Peyer's patch (tissue), 4 donors: ENCODE data around the gene TRIM46. TPM values are rescaled to one million over a fixed set of nuclear protein-coding genes. Genes with fewer than 3 reads are reported as not detected.

Experiments
- DNase-seq, 3 donors: peaks; one replicate each; pipeline ENCODE4 v3.0.0-alpha.2; 2017 to 2019
- H3K27ac ChIP-seq, 4 donors: fragments of 200-600 bp; sonication (generic); one replicate each; pipeline ENCODE4 v1.5.1; 2016 to 2019
- H3K27me3 ChIP-seq, 2 donors: fragments of 200-600 bp; sonication (generic); one replicate each; pipeline ENCODE4 v1.5.1; 2019
- H3K36me3 ChIP-seq, 3 donors: fragments of 200-600 bp; sonication (generic); one replicate each; pipeline ENCODE4 v1.5.1; 2016 to 2019
- H3K4me1 ChIP-seq, 4 donors: fragments of 200-600 bp; sonication (generic); one replicate each; pipeline ENCODE4 v1.5.1; 2016 to 2019
- H3K4me3 ChIP-seq, 4 donors: fragments of 200-600 bp; sonication (generic); 1 replicate in 3 of 4; 2 replicates in 1 of 4; pipeline ENCODE4 v1.5.1; 2016 to 2019; ENCODE audit warnings: mild to moderate bottlenecking in 1 of 4
- H3K9me3 ChIP-seq, 4 donors: fragments of 200-600 bp; sonication (generic); one replicate each; pipeline ENCODE4 v1.5.1; 2016 to 2019; ENCODE audit warnings: mild to moderate bottlenecking in 1 of 4
- CTCF ChIP-seq, 6 experiments: fragments of 450-650 bp in 4 of 6; fragments of 200-600 bp in 2 of 6; sonication (generic) in 1 of 6; IDR thresholded peaks; one replicate each; pipeline ENCODE4 v1.5.1; 2017 to 2019; ENCODE audit warnings: antibody characterized with exemption in 6 of 6, mild to moderate bottlenecking in 3 of 6, moderate library complexity in 1 of 6
- POLR2A ChIP-seq, 2 donors: fragments of 450-650 bp; IDR thresholded peaks; one replicate each; pipeline ENCODE4 v1.5.1; 2017; ENCODE audit warnings: antibody characterized with exemption in 2 of 2, mild to moderate bottlenecking in 2 of 2, moderate library complexity in 2 of 2
- total RNA-seq, 4 donors: library from RNA; depleted of rRNA; stranded (reverse); fragments of >200 nt; gene quantifications; one replicate each; pipeline ENCODE4 v1.1.0, GENCODE V29; 2016

TRIM46 gene
- total RNA-seq, 4 donors from 2014 or later, result not detected

GRCh38 chr1:155130272-155131006, 43.2 kb upstream of the TRIM46 start:
- peak overlapping the region in 3 of 4 donors; percentile 87 to 98 (median 98) for H3K27ac ChIP-seq
- no peak for TF ChIP-seq POLR2A (IDR thresholded peaks at IDR 0.05)
- no peak for TF ChIP-seq CTCF (IDR thresholded peaks at IDR 0.05)
- peaks cover 0 to 34% (median 0%) of the 10 kb centered on the region in 3 donors for H3K36me3 ChIP-seq
- H3K9me3 ChIP-seq, result no peaks in the 10 kb centered on the region
- H3K4me3 ChIP-seq, result peak overlapping the region in 3 of 4 donors; percentile 20 to 69 (median 63)
- peaks cover 5 to 29% (median 21%) of the 10 kb centered on the region in 4 donors for H3K4me1 ChIP-seq
- DNase-seq, result no peak
- H3K27me3 ChIP-seq, result no peaks in the 10 kb centered on the region

- Histone ChIP-seq H3K27me3 (no peaks in the 10 kb centered on the region), H3K4me1 (peaks cover 0 to 28% (median 20%) of the 10 kb centered on the region in 4 donors), H3K27ac (peak overlapping the region in 3 of 4 donors; percentile 87 to 98 (median 98)), H3K4me3 (peak overlapping the region in 2 of 4 donors; percentile 63 to 69), H3K36me3 (peaks cover 0 to 34% (median 0%) of the 10 kb centered on the region in 3 donors), H3K9me3 (no peaks in the 10 kb centered on the region)
- DNase-seq, result peak in 2 of 3 donors; percentile 87 to 88
- no peak for TF ChIP-seq CTCF (IDR thresholded peaks at IDR 0.05)
- peak; percentile 93 to 96 for TF ChIP-seq POLR2A (IDR thresholded peaks at IDR 0.05)
Measured at GRCh38 chr1:155131285-155131684, 42.4 kb upstream of the TRIM46 start.

GRCh38 chr1:155131856-155132255, 41.8 kb upstream of the TRIM46 start:
- peak overlapping the region in 3 of 4 donors; percentile 51 to 98 (median 98) for H3K27ac ChIP-seq
- H3K9me3 ChIP-seq, result no peaks in the 10 kb centered on the region
- peaks cover 0 to 34% (median 0%) of the 10 kb centered on the region in 3 donors for H3K36me3 ChIP-seq
- no peak for TF ChIP-seq CTCF (IDR thresholded peaks at IDR 0.05)
- no peak for TF ChIP-seq POLR2A (IDR thresholded peaks at IDR 0.05)
- H3K27me3 ChIP-seq, result no peaks in the 10 kb centered on the region
- no peak for DNase-seq
- H3K4me1 ChIP-seq, result peaks cover 0 to 30% (median 20%) of the 10 kb centered on the region in 4 donors
- peak overlapping the region in 2 of 4 donors; percentile 6 to 63 for H3K4me3 ChIP-seq

- H3K27ac ChIP-seq, result peak overlapping the region in 3 of 4 donors; percentile 97 to 98 (median 98)
- TF ChIP-seq POLR2A (IDR thresholded peaks at IDR 0.05), result peak in 1 of 2 donors; percentile 8
- no peak for TF ChIP-seq CTCF (IDR thresholded peaks at IDR 0.05)
- peak overlapping the region in 1 of 4 donors; percentile 63 for H3K4me3 ChIP-seq
- peaks cover 0 to 49% (median 13%) of the 10 kb centered on the region in 4 donors for H3K4me1 ChIP-seq
- no peaks in the 10 kb centered on the region for H3K27me3 ChIP-seq
- H3K36me3 ChIP-seq, result peaks cover 0 to 38% (median 0%) of the 10 kb centered on the region in 3 donors
- peak in 2 of 3 donors; percentile 62 to 66 for DNase-seq
- no peaks in the 10 kb centered on the region for H3K9me3 ChIP-seq
Measured at GRCh38 chr1:155133799-155134281, 39.8 kb upstream of the TRIM46 start.

- peaks cover 0 to 50% (median 13%) of the 10 kb centered on the region in 4 donors for H3K4me1 ChIP-seq
- H3K9me3 ChIP-seq, result no peaks in the 10 kb centered on the region
- TF ChIP-seq POLR2A (IDR thresholded peaks at IDR 0.05) (no peak), CTCF (IDR thresholded peaks at IDR 0.05) (no peak)
- DNase-seq, result peak in 1 of 3 donors; percentile 54
- peak overlapping the region in 2 of 4 donors; percentile 63 to 87 for H3K4me3 ChIP-seq
- H3K27ac ChIP-seq, result peak overlapping the region in 3 of 4 donors; percentile 97 to 98 (median 98)
- H3K27me3 ChIP-seq, result no peaks in the 10 kb centered on the region
- peaks cover 0 to 38% (median 0%) of the 10 kb centered on the region in 3 donors for H3K36me3 ChIP-seq
Measured at GRCh38 chr1:155134322-155134721, 39.3 kb upstream of the TRIM46 start.
